Posterior vena cava (tissue), 2 donors: ENCODE data around the gene RNF20. TPM values are rescaled to one million over a fixed set of nuclear protein-coding genes. Genes with fewer than 3 reads are reported as not detected.
"Not testable (repeated sequence)": the region's sequence is repeated elsewhere in the genome, so short reads cannot be mapped to it uniquely, and the experiment has no call there.

Experiments used
- DNase-seq: peaks from one replicate; pipeline ENCODE4 v3.0.0-alpha.2; 2020; ENCODE audit warnings: low spot score
- intact Hi-C, 2 donors: fragments of 100-400 bp; cut with DNase I; formaldehyde crosslinking; loops; one replicate each; pipeline versions ENCODE4 v1.14.1 to v1.14.2; 2022 to 2023
- total RNA-seq, 2 donors: library from RNA; stranded (reverse); fragmentation: NEBNext Ultra II Directional; extraction: Animal tissue kit (Norgen Biotek cat#: 25700); gene quantifications; one replicate each; pipeline ENCODE4 v1.2.1, GENCODE V29; 2021
- donor health status: DM: yes; HTN: yes; CAD: no.
- donor health status: DM: yes; HTN: yes; CAD: no.

Gene RNF20
- total RNA-seq, 2 donors from 2014 or later: 33.1 to 45.5 TPM

GRCh38 chr9:101579711-101580545 is 46.3 kb downstream of the RNF20 start:
- intact Hi-C loops: no loop called here
- no peak for DNase-seq

DNA sequence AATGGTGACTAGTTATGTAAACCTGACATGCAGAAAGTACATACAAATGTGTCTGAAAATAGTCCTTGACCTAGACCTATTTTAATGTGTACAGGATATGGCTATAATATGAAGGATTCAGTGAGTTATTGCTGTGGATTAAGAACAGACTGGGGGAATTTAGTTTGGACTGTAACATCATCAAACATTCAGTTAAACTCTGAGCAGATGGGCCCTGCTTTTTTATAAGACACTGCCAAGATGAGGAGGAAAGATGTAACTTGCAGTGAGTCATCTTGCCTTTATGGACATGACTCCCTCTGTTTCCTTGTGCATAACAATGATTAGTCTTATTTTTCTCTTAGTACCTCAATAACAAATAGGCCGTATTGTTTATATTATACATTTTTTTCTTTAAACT is 48.9 kb downstream of the RNF20 start:
- intact Hi-C loops: no loop called here
- no peak for DNase-seq

- no peak for DNase-seq
- intact Hi-C loops: no loop called here
These were observed 52.1 kb downstream of the RNF20 start for GRCh38 chr9:101585740-101586139.

DNA sequence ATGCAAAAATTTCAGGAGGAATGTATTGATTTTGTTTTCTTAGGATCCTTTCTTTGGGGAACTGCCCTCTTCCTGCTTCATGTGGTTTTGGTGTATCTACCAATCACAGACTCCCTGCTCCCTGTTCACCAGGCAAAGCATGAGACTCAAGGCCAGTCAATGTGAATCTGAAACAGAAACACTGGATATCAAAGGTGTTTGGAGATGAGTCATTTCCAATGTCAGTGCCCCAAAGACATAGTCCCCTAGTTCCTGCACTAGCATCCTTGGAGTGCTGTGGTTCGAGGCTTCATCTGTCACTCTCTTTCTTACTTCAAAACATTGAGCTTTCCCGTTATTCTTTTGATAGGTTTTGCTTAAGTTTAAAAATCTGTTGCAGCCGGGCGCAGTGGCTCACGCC is 53.0 kb downstream of the RNF20 start:
- intact Hi-C loops: no loop called here

DNA sequence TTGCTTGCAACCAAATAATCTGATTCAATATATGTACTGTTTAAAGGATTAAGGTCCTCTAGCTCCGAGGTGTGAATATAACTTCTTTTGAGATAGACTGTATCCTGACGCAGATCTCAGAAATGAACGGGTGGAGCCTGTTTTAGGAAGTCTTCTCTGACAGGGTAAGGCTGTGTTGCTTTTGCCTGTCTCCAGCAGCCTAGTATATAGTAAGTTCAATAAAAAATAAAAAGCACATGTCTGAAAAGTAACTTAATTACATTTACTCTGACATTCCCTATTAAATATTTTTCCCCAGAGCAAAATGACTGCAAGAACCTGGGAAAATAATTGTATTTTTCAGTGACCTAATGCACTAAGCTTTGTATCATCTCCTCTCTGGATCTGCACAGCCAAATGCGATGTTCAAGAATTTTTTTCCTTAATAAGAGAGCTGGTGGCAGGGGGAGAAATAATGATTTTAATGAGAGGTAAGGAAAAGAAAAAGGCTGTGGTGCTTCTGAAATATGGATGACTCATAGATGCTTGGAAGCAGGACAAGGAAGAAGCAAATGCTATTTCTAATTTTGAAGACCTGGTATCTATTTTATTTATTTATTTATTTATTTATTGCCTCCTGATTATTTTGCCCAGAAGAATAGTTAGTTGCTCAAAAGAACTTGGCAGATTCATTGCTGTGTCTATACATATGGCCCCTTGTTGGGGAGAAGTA is 53.8 kb downstream of the RNF20 start:
- DNase-seq: no peak
- intact Hi-C loops: no loop called here

More for the DNA sequence above, 53.0 kb downstream of the RNF20 start:
- no peak for DNase-seq

GRCh38 chr9:101590074-101590473 is 56.4 kb downstream of the RNF20 start:
- DNase-seq, intact Hi-C loops: not testable (repeated sequence)

DNA sequence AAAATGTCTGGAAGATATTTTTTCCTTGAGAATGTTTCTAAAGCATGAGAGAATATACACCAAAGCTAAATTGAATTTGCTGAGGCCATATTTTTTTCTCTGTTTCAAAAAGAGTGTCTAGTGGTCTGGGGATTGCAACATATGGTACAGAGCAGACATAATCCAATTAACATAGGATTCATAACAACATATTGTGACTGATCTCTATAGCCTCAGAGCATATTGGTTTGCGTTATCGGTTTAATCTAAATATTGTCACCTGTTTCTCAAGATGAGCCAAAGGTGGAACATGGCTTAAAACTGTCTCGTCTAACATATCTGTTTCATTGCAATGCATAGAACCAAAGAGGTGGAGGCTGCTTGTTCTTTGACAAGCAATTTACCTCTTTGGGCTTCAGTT is 57.2 kb downstream of the RNF20 start:
- intact Hi-C loops: no loop called here

GRCh38 chr9:101591787-101592446 is 58.3 kb downstream of the RNF20 start:
- DNase-seq: no peak
- intact Hi-C loops: no loop called here

More for the DNA sequence above, 57.2 kb downstream of the RNF20 start:
- no peak for DNase-seq

GRCh38 chr9:101592788-101593187 is 59.1 kb downstream of the RNF20 start:
- no peak for DNase-seq
- intact Hi-C loops: no loop called here

- intact Hi-C loops: no loop called here
- no peak for DNase-seq
These were observed 59.7 kb downstream of the RNF20 start for GRCh38 chr9:101593345-101593744.

DNA sequence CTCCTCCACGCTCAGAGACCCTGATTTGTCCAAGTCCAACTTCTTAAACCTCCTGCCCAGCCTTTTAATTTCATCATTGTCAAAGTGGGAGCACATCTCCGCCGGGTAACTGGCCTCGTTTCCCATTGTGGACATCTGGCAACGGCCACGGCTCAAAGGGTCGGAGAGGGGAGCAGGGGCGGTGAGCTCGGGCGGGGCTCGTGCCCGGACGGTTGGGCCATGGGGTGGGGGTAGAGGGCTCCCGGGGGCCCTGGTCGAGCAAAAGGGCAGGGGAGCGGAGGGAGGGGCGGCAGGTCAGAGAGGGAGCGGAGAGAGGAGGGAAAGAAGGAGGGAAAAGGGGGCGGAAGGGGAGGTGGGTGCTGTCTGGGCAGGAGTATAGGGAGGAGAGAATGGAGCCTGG is 61.1 kb downstream of the RNF20 start, which contains the start of gene PPP3R2:
PPP3R2 (minus strand) TSS at position 174 of the 400 bp plus-strand sequence; CDS start at position 126, 48 bp downstream.
- intact Hi-C loops: no loop called here
- no peak for DNase-seq

GRCh38 chr9:101601904-101602765 is 68.5 kb downstream of the RNF20 start:
- intact Hi-C loops: no loop called here
- DNase-seq: no peak

DNA sequence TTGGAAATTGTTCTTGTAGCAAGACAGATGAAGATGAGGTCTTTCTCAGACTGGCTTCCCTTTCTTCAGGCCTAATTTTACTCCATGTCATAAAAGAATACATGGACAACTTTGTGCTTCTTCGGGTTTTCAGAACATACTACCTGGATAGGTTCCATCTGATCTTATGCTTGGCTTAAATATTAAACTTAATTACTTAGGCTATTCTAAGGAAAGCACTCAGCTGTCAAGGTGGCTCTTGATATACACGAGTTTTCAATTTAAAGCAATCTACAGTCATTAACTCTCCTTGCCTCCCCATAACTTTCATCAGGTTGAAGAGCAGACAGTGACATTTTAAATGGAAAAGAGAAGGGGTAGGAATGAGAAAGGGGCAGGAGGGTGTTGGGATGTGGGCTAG is 70.6 kb downstream of the RNF20 start:
- no peak for DNase-seq
- intact Hi-C loops: no loop called here

DNA sequence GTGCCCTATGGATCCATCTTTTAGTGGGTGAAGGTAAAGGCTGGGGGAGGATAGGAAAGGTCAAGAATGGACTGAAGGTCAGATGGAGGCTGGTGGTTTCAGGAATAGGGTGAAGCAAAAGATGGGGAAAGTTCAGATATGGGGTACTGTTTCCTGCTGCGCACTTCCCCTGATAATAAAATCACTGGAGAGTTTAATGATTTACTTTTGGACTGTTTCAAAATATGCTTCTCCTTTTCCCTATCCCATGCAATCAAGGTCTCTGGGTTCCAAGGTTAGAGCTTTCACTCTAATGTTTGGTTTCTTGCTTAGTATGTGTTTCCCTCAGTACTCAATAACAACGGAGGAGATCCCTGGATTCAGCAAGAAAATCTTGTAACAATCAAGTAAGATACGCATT is 71.9 kb downstream of the RNF20 start:
- DNase-seq: no peak
- intact Hi-C loops: no loop called here

Other genes with a start within 250 kb of the RNF20 start
- gene BAAT, start 148.8 kb upstream of the RNF20 start, total RNA-seq: under 1 TPM in 1 of 2 donors, not detected in 1; 0.09 TPM
- gene MRPL50, start 135.2 kb upstream of the RNF20 start, total RNA-seq: 1 to 10 TPM; 8.9 to 9.5 TPM
- 10 to 100 TPM; 17.8 to 18.7 TPM for gene ZNF189, start 135.0 kb upstream of the RNF20 start, total RNA-seq
- under 1 TPM in 1 of 2 donors, not detected in 1; 0.24 TPM for gene ALDOB, start 98.1 kb upstream of the RNF20 start, total RNA-seq
- not detected for gene PPP3R2, start 61.1 kb downstream of the RNF20 start, total RNA-seq
- gene GRIN3A, start 204.8 kb downstream of the RNF20 start, total RNA-seq: under 1 TPM in 1 of 2 donors, not detected in 1; 0.14 TPM